Esophagus squamous epithelium (tissue), 4 donors: ENCODE data around the gene TNFAIP2.

ENCODE experiments used
- CTCF ChIP-seq, 6 experiments: fragments of 450-650 bp in 4 of 6; fragments of 200-600 bp in 2 of 6; sonication (generic) in 2 of 6; IDR thresholded peaks; one replicate each; pipeline ENCODE4 v1.5.1; 2016 to 2019; ENCODE audit warnings: antibody characterized with exemption in 6 of 6, mild to moderate bottlenecking in 4 of 6, moderate library complexity in 4 of 6
- POLR2A ChIP-seq, 4 donors: fragments of 450-650 bp; IDR thresholded peaks; one replicate each; pipeline ENCODE4 v1.6.1; 2017; ENCODE audit warnings: antibody characterized with exemption in 4 of 4, mild to moderate bottlenecking in 4 of 4, moderate library complexity in 3 of 4

- TF ChIP-seq CTCF (IDR thresholded peaks at IDR 0.05) (peak in 5 of 6 experiments; percentile 67 to 88 (median 81)), POLR2A (IDR thresholded peaks at IDR 0.05) (no peak)
These were observed 44.9 kb upstream of the TNFAIP2 start for GRCh38 chr14:103078420-103078749.
